Neural progenitor cell (in vitro differentiated cells): Measurements from ENCODE around the gene GLIPR1L2.

Source experiments
- EZH2 ChIP-seq: fragments of 200-600 bp; sonication (generic); IDR thresholded peaks from 2 replicates; pipeline ENCODE4 v1.6.1; 2017; ENCODE audit warnings: antibody characterized with exemption, mild to moderate bottlenecking, moderate library complexity
- EZH2phosphoT487 ChIP-seq: fragments of 200-600 bp; sonication (generic); IDR thresholded peaks from 2 replicates; pipeline ENCODE4 v1.6.1; 2017; ENCODE audit warnings: antibody characterized with exemption
- TF ChIP-seq, protein P1 (sequence below): fragments of 200-600 bp; sonication (generic); IDR thresholded peaks from 2 replicates; pipeline ENCODE4 v1.5.1; 2017; ENCODE audit warnings: antibody characterized with exemption, mild to moderate bottlenecking

DNA sequence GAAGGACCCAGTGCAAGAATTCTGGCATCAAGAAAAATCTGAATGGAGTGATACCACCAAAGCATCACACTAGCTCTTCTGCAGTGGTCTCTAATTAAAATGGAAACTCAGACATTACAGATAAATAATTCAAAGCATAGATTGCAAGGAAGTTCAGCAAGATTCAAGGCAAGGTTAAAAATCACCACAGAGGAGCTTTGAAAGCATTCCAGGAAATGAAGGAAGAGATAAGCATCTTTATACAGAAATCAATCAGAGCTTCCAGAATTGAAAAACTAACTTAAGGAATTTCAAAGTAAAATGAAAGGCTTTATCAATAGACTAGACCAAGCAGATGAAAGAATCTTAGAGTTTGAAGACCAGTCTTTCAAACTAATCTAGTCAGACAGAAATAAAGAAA, 69.3 kb downstream of the GLIPR1L2 start:
- TF ChIP-seq, protein P1, sequence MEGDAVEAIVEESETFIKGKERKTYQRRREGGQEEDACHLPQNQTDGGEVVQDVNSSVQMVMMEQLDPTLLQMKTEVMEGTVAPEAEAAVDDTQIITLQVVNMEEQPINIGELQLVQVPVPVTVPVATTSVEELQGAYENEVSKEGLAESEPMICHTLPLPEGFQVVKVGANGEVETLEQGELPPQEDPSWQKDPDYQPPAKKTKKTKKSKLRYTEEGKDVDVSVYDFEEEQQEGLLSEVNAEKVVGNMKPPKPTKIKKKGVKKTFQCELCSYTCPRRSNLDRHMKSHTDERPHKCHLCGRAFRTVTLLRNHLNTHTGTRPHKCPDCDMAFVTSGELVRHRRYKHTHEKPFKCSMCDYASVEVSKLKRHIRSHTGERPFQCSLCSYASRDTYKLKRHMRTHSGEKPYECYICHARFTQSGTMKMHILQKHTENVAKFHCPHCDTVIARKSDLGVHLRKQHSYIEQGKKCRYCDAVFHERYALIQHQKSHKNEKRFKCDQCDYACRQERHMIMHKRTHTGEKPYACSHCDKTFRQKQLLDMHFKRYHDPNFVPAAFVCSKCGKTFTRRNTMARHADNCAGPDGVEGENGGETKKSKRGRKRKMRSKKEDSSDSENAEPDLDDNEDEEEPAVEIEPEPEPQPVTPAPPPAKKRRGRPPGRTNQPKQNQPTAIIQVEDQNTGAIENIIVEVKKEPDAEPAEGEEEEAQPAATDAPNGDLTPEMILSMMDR: no peak
- TF ChIP-seq EZH2: no peak
- TF ChIP-seq EZH2phosphoT487: no peak
